SK-MEL-5 (cell line): ENCODE measurements around the gene JADE3. TPM values are rescaled to one million over a fixed set of nuclear protein-coding genes. Genes with fewer than 3 reads are reported as not detected.
A peak's percentile ranks its signal among the peaks of the same experiment; 100 is the strongest.

Experiments used
- DNase-seq: peaks from one replicate; pipeline ENCODE4 v3.0.0-alpha.2; 2016; ENCODE audit warnings: low read depth, low spot score
- in situ Hi-C: cut with HindIII; loops from 2 replicates; pipeline ENCODE4 v1.10.0; 2016; ENCODE audit warnings: low sequenced_read_pairs, high pct_unique_total_duplicates, low pct_unique_long_range_greater_than_20kb
- polyA plus RNA-seq, 2 experiments: library from polyadenylated mRNA; depleted of rRNA; stranded (reverse); fragments of >200 nt; gene quantifications; 2 replicates each; pipeline ENCODE4 v1.2.3, GENCODE V29; 2015
- total RNA-seq: library from RNA; depleted of rRNA; stranded (reverse); fragments of >200 nt; shearing (Covaris generic); gene quantifications from 2 replicates; pipeline ENCODE4 v1.2.3, GENCODE V29; 2014; rRNA removed

Gene JADE3
- 9.0 and 9.4 TPM in 2 replicates for total RNA-seq
- polyA plus RNA-seq (2015; cell fraction: cytosol; rRNA removed): 7.9 and 9.6 TPM in 2 replicates
- 6.7 and 6.8 TPM in 2 replicates for polyA plus RNA-seq (2015; cell fraction: nucleus; rRNA removed)

DNA sequence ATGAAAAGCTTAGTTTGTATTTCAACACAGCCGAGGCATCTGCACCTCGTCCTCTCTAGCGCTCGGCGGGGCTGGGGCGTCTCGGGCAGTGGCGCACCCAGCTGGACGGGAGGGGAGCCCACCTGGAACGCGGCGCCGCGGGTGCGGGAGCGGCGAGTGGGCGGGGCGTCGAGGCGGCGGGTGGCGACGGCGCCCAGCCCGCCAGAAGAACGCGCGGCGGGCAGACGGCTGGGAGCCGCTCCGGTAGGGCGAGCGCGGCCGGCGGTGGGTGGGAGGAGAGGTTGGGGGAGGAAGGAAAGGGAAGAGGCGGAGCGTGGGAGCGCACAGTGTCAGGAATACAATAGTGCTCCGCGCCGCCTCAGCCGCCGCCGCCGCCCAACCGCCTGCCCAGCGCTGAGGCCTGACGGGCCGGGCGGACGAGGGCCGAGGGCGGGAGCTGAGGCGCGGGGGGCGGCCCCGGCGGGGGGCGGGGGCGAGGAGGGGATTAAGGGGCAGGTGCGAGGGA is at the start of gene JADE3:
JADE3 (plus strand) TSS at position 324 of the 505 bp plus-strand sequence. CDS start 72,474 bp downstream, outside the sequence.
- in situ Hi-C loops: no loop called here
- peak; percentile 74 for DNase-seq

DNA sequence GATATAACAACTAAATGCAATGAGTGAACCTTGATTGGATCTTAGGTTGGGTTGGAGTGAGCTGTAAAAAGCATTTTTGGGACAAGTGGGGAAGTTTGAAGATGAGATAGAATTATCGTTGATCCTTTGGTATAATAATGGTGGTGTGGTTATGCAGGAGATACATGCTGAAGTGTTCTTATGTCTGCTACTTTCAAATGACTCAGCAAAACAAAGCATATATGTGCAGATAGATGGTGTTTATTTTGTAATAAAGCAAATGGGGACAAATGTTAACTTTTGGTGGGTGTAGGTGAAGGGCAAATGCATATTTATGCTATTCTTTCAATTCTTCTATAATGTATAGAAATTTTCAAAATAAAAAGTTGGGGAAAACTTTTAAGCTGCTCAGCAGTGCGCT is 49.1 kb upstream of the JADE3 start:
- in situ Hi-C loops: no loop called here
- DNase-seq: no peak

DNA sequence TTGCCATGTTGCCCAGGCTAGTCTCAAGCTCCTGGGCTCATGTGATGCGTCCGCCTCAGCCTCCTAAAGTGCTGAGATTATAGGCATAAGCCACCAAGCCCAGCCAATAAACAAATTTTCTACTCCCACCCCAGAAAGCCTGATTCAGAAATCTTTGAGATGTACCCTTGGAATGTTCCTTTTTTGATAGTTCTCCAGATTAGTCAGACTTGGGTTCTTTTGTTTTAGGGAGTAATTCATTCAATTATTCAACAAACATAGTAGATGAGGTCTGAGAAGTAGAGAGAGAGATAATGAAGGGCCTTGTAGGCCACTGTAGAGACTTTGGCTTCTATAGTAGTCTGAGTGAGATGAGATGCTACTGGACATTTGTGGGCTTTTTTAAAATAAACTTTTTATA is 47.6 kb upstream of the JADE3 start:
- no peak for DNase-seq
- in situ Hi-C loops: no loop called here

DNA sequence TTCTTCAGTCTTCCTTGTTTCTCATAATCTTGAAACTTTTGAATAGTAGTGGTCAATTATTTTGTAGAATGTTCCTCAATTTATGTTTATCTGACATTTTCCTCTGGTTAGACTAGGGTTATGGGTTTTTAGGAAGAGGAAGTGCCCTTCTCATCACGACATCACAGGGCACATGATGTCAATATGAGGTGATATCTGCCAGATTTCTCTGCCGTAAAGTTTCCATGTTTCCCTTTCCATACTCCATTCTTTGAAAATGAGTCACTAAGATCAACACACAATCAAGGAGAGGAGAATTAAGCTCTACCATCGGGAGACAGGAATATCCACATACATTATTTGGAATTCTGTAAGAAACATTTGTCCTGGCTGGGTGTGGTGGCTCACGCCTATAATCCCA is 46.9 kb upstream of the JADE3 start:
- in situ Hi-C loops: no loop called here
- no peak for DNase-seq

DNA sequence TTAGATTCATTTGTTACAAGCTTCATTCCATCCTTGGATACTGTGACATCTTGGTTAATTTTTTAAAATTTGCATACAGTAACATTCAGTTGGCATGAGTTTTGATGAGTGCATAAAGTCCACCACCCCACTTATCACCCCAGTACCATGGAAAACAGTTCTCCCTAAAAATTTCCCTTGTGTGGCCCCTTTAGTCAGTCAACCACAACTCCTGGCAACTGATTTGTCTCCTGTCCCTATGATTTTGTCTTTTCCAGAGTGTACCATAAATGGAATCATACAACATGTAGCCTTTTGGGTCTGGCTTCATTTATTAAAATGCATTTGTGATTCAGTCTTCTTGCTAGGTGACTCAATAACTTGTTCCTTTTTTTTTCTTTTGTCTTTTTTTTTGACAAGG is 45.5 kb upstream of the JADE3 start:
- in situ Hi-C loops: no loop called here
- no peak for DNase-seq

DNA sequence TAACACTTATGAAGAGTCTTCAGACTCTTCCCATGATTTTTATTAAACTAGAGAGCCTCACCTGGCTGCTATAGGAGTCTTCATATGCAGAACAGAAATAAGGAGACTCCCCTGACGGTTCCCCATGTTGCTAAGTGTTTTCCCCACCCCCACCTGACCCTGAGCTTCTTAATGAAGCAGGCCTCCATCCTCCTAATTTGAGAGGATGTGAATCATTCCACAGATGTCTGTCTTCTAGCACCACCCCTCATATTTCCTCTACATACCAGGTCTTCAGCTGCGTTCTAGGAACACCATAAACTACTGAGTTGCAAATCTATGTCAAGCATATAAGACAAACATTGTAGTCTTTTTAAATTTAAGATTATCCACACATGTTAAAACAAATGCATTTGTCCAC is 38.5 kb upstream of the JADE3 start:
- in situ Hi-C loops: no loop called here
- no peak for DNase-seq

DNA sequence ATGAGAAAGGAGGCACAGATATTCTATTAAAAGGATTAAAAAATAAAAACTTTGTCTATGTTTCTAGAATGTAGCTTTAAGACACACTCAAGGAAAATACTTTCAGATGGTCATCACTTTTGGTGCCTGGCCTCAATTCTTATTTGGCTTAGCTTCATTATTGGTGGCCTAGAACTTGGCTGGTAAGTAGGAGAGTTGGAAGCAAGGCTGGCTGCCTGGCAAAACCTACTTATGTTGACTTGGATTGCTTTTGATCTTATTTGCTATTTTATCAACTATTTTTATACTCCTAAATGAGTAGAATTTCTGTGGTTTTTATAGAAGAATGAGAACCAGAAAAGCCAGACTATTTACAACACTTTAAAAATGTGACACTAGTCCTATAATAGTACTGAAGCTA is 35.3 kb upstream of the JADE3 start:
- in situ Hi-C loops: no loop called here
- DNase-seq: no peak

DNA sequence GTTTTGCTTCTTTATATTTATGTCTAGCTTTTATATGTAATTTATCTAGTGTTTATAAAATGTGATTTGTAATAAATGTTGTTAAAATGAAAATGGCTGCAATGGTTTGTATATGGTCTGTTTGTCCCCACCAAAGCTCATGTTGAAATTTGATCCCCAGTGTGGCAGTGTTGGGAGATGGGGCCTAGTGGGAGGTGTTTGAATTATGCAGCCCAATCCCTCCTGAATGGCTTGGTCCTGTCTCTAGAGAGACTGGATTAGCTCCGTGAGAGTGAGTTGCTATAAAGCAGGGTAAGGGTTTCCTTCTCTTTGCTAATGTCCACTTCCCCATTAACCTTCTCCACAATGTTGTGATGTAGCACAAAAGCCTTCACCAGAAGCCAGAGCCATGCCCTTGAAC is 30.0 kb upstream of the JADE3 start:
- in situ Hi-C loops: no loop called here
- no peak for DNase-seq

DNA sequence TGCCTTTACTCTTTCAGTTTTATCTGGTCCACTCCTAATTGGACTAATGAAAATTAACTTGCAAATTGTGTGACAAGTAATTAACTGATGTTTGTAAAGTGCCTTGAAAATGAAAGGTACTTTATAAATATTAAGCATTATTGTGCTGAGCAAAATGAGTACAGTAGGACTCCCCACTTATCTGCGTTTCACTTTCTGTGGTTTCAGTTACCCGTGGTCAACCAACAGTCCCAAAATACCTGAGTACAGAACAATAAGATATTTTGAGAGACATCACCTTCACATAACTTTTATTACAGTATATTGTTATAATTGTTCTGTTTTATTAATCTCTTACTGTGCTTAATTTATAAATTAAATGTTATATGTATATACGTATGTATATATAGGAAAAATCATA is 27.4 kb upstream of the JADE3 start:
- in situ Hi-C loops: no loop called here
- no peak for DNase-seq

DNA sequence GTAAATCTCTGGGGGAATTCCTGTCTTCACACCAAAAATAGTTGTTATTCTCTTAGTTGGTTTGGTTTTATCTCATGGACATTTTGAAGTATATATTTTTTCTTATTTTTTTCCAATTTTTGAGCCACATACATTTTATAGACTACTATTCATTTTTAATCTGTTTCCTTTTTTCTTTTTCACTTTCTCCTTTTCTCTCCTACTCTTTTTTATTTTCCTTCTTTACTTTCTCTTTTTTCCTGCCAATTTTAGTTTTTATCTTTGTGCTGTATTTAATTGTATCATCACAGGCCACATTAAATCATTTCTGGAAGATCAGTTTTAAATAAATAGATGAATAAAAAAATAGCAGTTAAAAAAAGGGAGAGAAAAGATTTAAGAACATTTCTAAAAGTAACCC is 14.0 kb upstream of the JADE3 start:
- no peak for DNase-seq
- in situ Hi-C loops: no loop called here

DNA sequence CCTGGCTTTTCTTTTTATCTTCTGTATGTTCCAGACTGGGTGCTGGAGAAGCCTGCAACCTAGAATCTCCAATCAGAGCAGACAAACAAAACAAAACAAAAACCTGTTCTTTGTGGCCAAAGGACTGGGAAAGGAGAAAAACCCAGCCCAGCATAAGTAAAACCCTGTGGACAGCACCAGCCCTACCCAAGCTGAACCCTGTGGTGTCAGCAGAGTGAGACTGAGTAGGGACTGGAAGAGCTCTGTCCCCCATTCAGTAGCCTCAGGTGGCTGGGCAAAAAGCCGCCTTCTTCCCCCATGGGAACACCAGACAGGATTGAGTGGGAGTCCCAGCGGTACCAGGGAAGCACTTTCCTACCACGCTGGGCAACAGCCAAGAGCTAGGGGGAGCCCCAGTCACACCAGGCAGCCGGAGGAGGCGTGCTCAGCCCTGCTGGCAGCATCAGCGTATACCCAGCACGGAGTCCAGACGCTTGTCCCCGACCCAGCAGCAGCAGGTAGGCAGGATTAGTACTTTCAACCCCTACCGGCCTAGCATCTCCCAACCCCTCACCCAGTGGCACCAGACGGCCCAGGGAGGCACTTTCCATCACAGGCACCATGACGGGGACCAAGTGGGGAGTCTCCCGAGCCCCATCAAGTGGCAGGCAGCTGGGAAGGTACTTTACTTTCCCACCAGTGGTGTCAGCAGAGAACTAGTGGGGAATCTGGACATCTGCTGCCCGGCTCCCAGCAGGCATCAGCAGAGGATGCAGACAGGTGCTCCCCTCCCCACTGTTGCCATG is 8.6 kb upstream of the JADE3 start:
- in situ Hi-C loops: no loop called here
- peak; percentile 83 for DNase-seq

DNA sequence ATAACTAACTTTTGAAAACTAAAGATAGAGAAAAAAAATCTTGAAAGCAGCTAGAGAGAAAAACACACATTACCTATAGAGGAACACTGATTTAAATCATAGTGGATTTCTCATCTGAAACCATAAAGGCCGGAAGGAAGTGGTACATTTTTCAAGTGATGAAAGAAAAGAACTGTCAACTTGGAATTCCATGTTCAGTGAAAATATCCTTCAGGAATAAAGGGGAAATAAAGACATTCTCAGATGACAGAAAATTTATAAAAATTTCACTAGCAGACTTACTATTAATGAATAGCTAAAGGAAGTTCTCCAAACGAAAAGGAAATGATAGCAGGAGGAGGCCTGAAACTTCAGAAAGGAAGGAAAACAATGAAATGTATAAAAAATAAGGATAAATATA is 7.6 kb upstream of the JADE3 start:
- no peak for DNase-seq
- in situ Hi-C loops: no loop called here

DNA sequence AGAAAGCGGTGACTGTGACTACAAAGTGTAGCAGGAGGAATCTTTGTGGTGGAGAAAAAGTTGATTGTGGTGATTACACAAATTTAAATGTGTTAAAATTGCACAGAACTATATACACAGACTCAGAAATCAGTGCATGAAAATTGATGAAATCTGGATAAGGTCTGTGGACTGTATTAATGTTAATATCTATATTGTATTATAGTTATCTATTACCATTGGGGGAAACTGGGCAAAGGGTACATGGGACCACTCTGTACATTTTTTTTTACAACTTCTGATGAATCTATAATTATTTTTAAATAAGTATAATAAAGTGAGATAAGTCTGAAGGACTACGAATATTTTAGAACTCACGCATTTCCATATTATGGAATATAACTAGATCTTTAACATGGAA is 1.8 kb upstream of the JADE3 start:
- in situ Hi-C loops: no loop called here
- no peak for DNase-seq

DNA sequence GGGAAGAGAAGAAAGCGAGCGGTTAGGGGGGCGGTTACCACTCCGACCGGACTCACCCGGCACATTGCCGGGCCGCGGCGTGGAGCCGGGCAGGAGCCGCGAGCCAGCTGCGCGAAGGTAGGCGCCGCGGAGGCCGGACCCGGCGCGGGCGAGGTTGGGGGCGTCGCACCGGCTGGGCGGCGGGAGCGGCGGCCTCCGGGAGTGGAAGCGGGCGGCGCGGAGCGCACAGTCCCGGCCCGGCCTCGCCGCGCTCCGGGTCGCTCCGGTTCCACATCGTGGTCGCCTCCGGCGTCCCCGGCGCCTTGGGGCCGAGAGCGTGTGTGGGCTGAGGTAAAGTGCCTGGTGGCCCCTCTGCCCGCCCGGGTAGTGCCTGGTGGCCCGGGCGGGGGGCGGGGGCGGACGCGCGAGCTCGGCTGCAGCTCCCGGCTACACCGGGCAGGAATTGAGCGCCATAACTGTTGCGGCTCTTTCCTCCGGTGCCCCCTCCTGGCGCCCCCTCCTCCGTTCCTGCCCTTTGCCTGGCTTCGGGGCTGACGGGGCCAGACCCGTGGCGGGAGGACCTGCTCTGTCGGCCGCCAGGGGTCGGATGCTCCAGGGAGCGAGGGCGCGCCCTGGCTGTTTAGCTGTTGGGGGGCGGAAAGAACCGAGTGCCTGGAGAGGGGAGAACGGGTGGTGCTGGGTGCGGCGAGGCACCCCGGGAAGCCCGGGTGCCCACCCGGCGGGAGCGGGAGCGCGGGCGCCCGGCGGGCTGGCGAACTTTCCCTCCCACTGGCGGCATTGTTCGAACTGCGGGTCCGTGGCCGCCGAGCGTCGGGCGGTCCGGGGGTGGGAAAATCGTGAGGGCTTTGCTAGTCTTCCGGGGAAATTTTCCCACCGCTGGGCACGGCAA is 626 bp downstream of the JADE3 start:
- in situ Hi-C loops: no loop called here
- DNase-seq: peak; percentile 52

DNA sequence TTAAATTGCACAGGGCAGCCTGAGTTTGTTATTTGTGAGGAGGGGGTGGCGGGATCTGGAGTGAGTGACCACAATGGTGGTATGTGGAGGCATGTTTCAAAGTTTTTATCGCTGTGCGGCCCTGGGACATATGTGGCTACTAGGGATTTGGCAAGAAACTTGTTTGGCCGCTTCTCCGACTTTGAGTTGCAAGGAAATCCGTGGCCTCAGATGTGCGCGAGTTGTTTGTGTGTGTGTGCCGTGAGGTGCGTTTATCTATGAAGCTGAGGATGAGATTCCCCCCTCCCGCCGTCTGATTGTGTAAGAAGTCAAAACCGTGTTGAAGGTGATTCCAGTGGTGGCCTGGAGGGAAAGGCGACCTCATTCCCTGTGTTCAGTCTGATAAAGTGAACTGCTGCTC is 1.4 kb downstream of the JADE3 start:
- in situ Hi-C loops: no loop called here
- peak; percentile 0 for DNase-seq

DNA sequence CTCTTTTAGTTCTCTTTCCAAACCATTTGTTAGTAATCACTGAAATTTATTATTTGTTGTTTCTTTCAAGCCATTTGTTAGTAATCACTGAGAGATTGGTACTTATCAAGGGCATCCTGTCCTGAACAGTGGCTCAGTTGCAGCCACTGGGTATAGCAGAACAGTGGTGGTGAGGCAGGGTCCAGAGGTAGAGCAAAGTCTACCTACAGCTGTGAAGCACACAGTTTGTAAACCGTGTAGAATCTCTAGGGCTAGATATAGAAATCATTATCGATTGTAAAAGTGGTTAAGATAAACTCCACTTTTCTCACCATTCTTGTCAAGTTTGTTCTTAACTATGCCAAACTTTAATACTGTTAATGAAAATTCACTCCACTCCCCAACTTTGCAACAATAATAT is 4.1 kb downstream of the JADE3 start:
- in situ Hi-C loops: no loop called here
- DNase-seq: no peak

DNA sequence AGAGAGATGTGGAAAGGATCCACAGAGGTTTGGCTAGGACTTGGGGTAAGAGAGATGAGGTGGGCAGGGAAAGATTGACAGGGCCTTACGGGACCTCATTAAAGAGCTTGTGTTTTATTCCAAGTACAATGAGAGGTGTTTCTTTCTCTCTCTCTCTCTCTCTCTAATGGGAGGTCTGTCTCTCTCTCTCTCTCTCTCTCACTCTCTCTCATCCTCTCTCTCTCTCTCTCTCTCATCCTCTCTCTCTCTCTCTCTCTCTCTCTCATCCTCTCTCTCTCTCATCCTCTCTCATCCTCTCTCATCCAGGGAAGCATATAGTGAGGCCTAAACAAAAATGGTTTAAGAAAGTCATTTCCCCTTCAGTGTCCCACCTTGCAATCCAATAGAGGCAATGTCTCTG is 5.4 kb downstream of the JADE3 start:
- no peak for DNase-seq

DNA sequence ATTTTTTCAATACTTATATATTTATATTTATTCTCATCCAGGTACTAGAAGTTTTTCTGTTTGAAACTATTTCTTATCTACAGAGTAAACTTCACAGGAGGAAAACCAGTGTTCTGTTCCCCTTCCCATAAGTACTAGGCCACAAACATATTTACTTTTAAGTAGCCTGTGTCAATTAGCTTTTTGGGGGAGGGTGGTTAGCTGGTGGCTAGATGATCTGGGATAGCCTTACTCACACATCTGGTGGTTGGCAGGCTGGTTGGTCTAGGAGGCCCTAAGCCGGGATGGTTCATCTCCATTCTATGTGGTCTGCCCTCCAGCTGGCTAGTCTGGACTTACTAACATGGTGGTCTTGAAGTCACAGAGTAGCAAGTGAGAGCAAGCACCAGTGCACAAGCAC is 6.2 kb downstream of the JADE3 start:
- in situ Hi-C loops: no loop called here
- no peak for DNase-seq

More for the DNA sequence above, 5.4 kb downstream of the JADE3 start:
- in situ Hi-C loops: no loop called here
